ENCODE results near the gene ARAP3. TPM values are rescaled to one million over a fixed set of nuclear protein-coding genes. Genes with fewer than 3 reads are reported as not detected.

The ARAP3 gene
- total and polyA plus RNA-seq, 2 donors (not counting 1 experiment from before 2014, with no cell fraction given), result 0.34 to 3.7 TPM

GRCh38 chr5:141636413-141637122 lies 45.5 kb downstream of the ARAP3 start, which contains the start of the genes HDAC3 and RELL2:
TSS of gene HDAC3 (minus strand) at chr5:141636849. CDS start at chr5:141636790, 59 bp downstream.
TSS of gene RELL2 (plus strand) at chr5:141636997. CDS start at chr5:141638226, 1,229 bp downstream.
- peak within 1 kb of the TSS; percentile 94 for H3K4me3 Mint-ChIP-seq
- CTCF ChIA-PET, result interaction anchor here (0.8 to 10.3 kb wide), 20 partner anchors 10 to 380 kb away, joined by 3 to 124 read pairs (median 5); partner anchors contain the start of genes DIAPH1, FCHSD1, PCDHGA10 and RNF14
- POLR2A ChIA-PET, result interaction anchor here (0.5 to 3.6 kb wide), 12 partner anchors 12 to 239 kb away, joined by 3 to 22 read pairs (median 4); partner anchors contain the start of genes DIAPH1 and FCHSD1

More at GRCh38 chr5:141636413-141637122, 45.5 kb downstream of the ARAP3 start, which contains the start of the genes HDAC3 and RELL2:
- H3K4me1 Mint-ChIP-seq, result peaks cover 39% of the 10 kb centered on the region
- peak within 1 kb of the TSS; percentile 97 for H3K9ac ChIP-seq (ENCODE audit: low read length)
- DNase-seq (peak; percentile 94), ATAC-seq (ENCODE audit: low read depth) (peak; percentile 89)
- peak within 1 kb of the TSS; percentile 97 for H2AFZ ChIP-seq (ENCODE audit: insufficient read depth, low read depth, low read length, poor library complexity, severe bottlenecking)
- peak within 1 kb of the TSS; percentile 93 for H3K4me2 ChIP-seq (replicated peaks; ENCODE audit: low read depth, low read length, poor library complexity, severe bottlenecking)
- no peaks in the 10 kb centered on the region for H3K9me3 Mint-ChIP-seq (ENCODE audit: insufficient read depth)
- H4K20me1 ChIP-seq (ENCODE audit: control insufficient read depth, insufficient read depth, low read length, poor library complexity, severe bottlenecking), result peaks cover 23% of the 10 kb centered on the region
- H3K4me3 ChIP-seq (ENCODE audit: control extremely low read depth in 1 of 5, extremely low read depth in 1 of 5, insufficient read depth in 1 of 5, low read depth in 2 of 5, low read length in 4 of 5), result peak within 1 kb of the TSS; percentile 70 to 99 (median 82)
- peak within 1 kb of the TSS; percentile 58 to 77 for H3K27ac ChIP-seq (ENCODE audit: low read length in 2 of 2)
- H3K9me3 ChIP-seq (ENCODE audit: control extremely low read depth in 1 of 3, control insufficient read depth in 2 of 3, insufficient read depth in 1 of 3, low read length in 2 of 3), result no peaks in the 10 kb centered on the region
- intact Hi-C loops (cut with micrococcal nuclease), result loop anchor here (1.0 to 2.0 kb wide), 6 partner anchors 15 to 333 kb away; partner anchors contain the start of genes DELE1, FCHSD1 and RNF14
- peak within 1 kb of the TSS; percentile 85 for H3K27ac Mint-ChIP-seq
- no peak for TF ChIP-seq CTCF (IDR thresholded peaks at IDR 0.05)
- TF ChIP-seq EZH2 (IDR thresholded peaks at IDR 0.05; ENCODE audit: borderline replicate concordance, insufficient read depth, low read depth, low read length, poor library complexity, severe bottlenecking), result no peak
- no peaks in the 10 kb centered on the region for H3K27me3 ChIP-seq (replicated peaks in 1 of 4; ENCODE audit: control extremely low read depth in 1 of 4, control insufficient read depth in 3 of 4, insufficient read depth in 4 of 4, low read length in 3 of 4)
- peaks cover 0 to 17% of the 10 kb centered on the region in 2 experiments for H3K36me3 ChIP-seq (replicated peaks in 1 of 2; ENCODE audit: control extremely low read depth in 1 of 2, control insufficient read depth in 1 of 2, extremely low read depth in 1 of 2, insufficient read depth in 2 of 2, low read length in 1 of 2)
- H3K4me1 ChIP-seq (ENCODE audit: control insufficient read depth in 2 of 2, insufficient read depth in 2 of 2, low read length in 2 of 2), result peaks cover 30 to 36% of the 10 kb centered on the region in 2 donors
- no peaks in the 10 kb centered on the region for H3K27me3 Mint-ChIP-seq
- WGBS (ENCODE audit: insufficient coverage), result under 1% methylated on average over 46 of the region's 55 CpGs
- peaks cover 51% of the 10 kb centered on the region for H3K79me2 ChIP-seq (ENCODE audit: control insufficient read depth, insufficient read depth, low read length)

Data from B cell (primary cell).